Stomach smooth muscle (tissue), 2 donors: Measurements from ENCODE around the gene RAET1G.
"Not testable (repeated sequence)": the region's sequence is repeated elsewhere in the genome, so short reads cannot be mapped to it uniquely, and the experiment has no call there.

Experiments used
- H3K27ac ChIP-seq: one replicate; pipeline ENCODE4 v1.7.0; 2013; ENCODE audit warnings: mild to moderate bottlenecking, low read length, inconsistent platforms
- H3K27me3 ChIP-seq, 2 donors: one replicate each; pipeline ENCODE4 v1.7.0; 2013; ENCODE audit warnings: low read length in 2 of 2; ENCODE audit not compliant: insufficient read depth in 2 of 2, control insufficient read depth in 1 of 2
- H3K36me3 ChIP-seq, 2 donors: one replicate each; pipeline ENCODE4 v1.7.0; 2013; ENCODE audit warnings: low read length in 2 of 2; ENCODE audit not compliant: control insufficient read depth in 2 of 2, insufficient read depth in 2 of 2
- H3K4me1 ChIP-seq: one replicate; pipeline ENCODE4 v1.7.0; 2013; ENCODE audit warnings: low read length; ENCODE audit not compliant: control insufficient read depth, insufficient read depth
- H3K4me3 ChIP-seq, 2 donors: one replicate each; pipeline ENCODE4 v1.7.0; 2013; ENCODE audit warnings: low read length in 2 of 2
- H3K9ac ChIP-seq, 2 donors: one replicate each; pipeline ENCODE4 v1.7.0; 2013; ENCODE audit warnings: low read length in 2 of 2, mild to moderate bottlenecking in 1 of 2
- H3K9me3 ChIP-seq, 2 donors: one replicate each; pipeline ENCODE4 v1.7.0; 2013; ENCODE audit warnings: low read length in 2 of 2; ENCODE audit not compliant: control insufficient read depth in 2 of 2
- donor health status: healthy.
- donor health status: Pancreatic carcinoma.

The RAET1G gene, protein sequence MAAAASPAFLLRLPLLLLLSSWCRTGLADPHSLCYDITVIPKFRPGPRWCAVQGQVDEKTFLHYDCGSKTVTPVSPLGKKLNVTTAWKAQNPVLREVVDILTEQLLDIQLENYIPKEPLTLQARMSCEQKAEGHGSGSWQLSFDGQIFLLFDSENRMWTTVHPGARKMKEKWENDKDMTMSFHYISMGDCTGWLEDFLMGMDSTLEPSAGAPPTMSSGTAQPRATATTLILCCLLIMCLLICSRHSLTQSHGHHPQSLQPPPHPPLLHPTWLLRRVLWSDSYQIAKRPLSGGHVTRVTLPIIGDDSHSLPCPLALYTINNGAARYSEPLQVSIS

DNA sequence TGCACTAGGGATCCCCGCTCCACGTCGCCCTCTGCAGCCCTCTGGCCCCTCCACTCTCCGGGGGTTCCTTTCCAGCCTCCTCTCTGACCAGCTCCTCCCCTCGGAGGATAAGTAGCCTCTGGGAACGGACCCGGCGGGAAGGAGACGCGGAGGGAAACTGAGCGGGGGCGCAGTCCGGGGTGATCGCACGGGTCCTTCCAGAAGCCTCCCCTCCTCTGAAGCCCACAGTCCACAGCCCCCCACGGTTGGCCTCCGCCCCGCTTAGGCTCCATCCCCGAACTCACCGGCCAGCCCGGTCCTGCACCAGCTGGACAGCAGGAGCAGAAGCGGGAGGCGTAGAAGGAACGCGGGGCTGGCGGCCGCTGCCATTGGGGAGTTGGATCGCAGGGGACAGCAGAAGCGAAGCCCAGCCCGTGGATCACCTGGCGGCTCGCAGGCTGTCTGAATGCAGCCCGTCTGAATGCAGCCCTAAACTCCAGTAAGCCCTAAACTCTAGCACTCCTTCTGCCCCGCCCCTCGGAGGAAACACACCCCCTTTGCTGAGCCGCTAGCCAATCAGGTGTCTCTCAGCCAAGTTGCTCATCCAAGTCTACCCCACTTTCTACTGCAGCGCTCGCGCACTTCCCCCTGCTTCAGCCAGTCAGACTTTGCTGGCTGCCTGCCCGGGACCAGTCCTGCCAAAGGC is at the start of gene RAET1G:
RAET1G (minus strand) TSS at position 480 of the 685 bp plus-strand sequence; CDS start at position 369, 111 bp downstream.
- Histone ChIP-seq H3K27ac (no peak within 1 kb of the TSS), H3K9me3 (no peaks in the 10 kb centered on the region), H3K27me3 (no peaks in the 10 kb centered on the region), H3K4me3 (peak within 1 kb of the TSS; percentile 75 to 80), H3K9ac (peak within 1 kb of the TSS; percentile 22 to 55), H3K4me1 (peaks cover 27% of the 10 kb centered on the region), H3K36me3 (no peaks in the 10 kb centered on the region)

DNA sequence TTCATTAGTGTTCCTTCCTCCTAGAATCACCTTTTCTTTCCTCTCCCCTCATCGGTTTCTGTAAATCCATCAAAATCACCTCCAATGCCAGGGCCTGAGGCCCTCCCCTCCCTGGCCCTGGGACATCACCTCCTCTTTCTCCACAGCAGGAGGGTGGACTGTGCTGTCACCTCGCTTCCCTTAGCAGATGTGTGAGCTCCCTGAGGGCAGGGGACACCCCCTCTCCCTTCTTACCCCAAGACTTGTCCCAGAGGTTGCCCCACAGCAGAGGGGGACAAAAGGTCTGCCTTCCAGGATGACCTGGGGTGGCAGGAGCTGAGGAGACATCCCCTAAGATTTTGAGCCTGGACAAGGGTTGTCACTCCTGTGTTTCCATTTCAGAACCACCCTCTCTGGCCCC is 46.7 kb upstream of the RAET1G start:
- peaks cover 30 to 46% of the 10 kb centered on the region in 2 donors for H3K27me3 ChIP-seq
- H3K9me3 ChIP-seq: no peaks in the 10 kb centered on the region
- H3K27ac ChIP-seq: no peak overlapping the region
- no peak overlapping the region for H3K9ac ChIP-seq
- peaks cover 8% of the 10 kb centered on the region for H3K4me1 ChIP-seq
- no peak overlapping the region for H3K4me3 ChIP-seq
- no peaks in the 10 kb centered on the region for H3K36me3 ChIP-seq

DNA sequence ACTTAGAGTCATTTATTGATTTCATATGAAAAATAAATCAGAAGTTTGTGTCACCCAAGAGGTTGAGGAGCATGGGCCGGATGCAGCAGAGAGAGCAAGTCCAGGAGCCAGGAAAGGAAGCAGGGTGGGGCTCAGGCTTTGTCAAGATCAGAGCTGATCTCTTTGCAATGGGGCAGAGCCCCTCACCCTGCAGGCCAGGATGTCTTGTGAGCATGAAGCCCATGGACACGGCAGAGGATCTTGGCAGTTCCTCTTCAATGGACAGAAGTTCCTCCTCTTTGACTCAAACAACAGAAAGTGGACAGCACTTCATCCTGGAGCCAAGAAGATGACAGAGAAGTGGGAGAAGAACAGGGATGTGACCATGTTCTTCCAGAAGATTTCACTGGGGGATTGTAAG is 46.0 kb upstream of the RAET1G start:
- Histone ChIP-seq H3K27me3 (peaks cover 34 to 47% of the 10 kb centered on the region in 2 donors), H3K4me1 (peaks cover 15% of the 10 kb centered on the region)
- not testable (repeated sequence) for H3K9ac ChIP-seq, H3K27ac ChIP-seq, H3K36me3 ChIP-seq, H3K4me3 ChIP-seq, H3K9me3 ChIP-seq

DNA sequence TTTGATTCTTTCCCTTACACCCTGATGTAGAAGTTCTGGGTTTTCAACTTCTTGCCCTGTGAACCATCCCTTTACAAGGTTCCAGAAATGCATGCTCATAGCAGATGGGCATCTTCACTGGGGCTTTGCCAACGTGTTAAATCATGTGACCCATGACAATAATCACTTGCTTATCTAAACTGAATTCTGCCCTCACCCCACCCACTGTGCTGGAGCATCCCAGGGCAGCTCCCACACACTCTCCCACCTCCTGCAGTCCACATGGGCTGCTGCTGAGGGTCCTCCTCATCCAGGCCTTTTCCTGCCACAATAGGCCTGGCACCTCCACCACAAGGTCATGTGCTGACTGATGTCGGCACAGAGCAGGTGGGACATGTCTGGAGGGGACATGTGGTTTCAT is 45.1 kb upstream of the RAET1G start:
- Histone ChIP-seq H3K27me3 (peaks cover 40 to 52% of the 10 kb centered on the region in 2 donors), H3K4me1 (peaks cover 18% of the 10 kb centered on the region)
- not testable (repeated sequence) for H3K9ac ChIP-seq, H3K36me3 ChIP-seq, H3K27ac ChIP-seq, H3K4me3 ChIP-seq, H3K9me3 ChIP-seq

DNA sequence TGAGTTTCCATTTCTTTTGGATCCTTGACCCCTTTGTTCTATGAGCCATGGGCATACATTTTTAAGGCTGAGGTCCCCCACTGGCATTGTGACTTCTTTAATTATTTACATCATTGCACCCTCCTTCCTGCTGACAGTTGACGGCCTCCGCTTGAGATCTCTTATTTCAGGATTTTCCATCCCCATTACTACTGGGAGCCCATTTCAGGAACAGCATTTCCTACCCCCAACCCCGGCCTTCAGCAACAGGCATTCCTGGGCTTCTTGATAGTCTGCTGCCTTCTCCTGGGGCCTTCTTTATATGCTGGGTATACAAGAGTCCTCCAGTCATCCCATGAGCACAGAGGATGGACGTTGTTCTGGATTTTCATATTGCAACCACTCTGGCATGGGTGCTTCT is 44.7 kb upstream of the RAET1G start:
- peaks cover 43 to 56% of the 10 kb centered on the region in 2 donors for H3K27me3 ChIP-seq
- peaks cover 18% of the 10 kb centered on the region for H3K4me1 ChIP-seq
- no peak overlapping the region for H3K4me3 ChIP-seq
- no peaks in the 10 kb centered on the region for H3K36me3 ChIP-seq
- no peak overlapping the region for H3K9ac ChIP-seq
- H3K27ac ChIP-seq: no peak overlapping the region
- no peaks in the 10 kb centered on the region for H3K9me3 ChIP-seq

DNA sequence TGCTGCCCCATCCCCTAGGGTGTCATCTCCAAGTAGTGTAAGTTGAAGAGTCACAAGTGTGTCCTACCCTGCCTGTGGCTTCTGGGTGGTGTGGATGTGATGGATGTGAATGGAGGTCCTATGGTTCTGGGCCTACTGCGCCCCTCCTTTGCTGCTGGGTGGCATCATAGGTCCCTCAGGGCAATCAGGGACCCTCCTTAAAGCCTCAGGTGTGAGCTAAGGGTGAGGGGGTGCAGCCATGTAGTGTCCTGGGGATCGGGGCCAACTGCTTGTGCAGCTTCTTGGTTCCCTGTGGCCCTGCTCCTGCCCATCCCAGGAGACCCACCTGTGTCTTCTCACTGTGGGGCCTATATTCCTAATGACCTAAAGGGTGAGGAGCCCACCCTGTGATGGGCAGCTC is 43.4 kb upstream of the RAET1G start:
- Histone ChIP-seq H3K27me3 (peaks cover 42 to 67% of the 10 kb centered on the region in 2 donors), H3K4me1 (peaks cover 18% of the 10 kb centered on the region)
- H3K27ac ChIP-seq, H3K36me3 ChIP-seq, H3K9ac ChIP-seq, H3K4me3 ChIP-seq, H3K9me3 ChIP-seq: not testable (repeated sequence)

DNA sequence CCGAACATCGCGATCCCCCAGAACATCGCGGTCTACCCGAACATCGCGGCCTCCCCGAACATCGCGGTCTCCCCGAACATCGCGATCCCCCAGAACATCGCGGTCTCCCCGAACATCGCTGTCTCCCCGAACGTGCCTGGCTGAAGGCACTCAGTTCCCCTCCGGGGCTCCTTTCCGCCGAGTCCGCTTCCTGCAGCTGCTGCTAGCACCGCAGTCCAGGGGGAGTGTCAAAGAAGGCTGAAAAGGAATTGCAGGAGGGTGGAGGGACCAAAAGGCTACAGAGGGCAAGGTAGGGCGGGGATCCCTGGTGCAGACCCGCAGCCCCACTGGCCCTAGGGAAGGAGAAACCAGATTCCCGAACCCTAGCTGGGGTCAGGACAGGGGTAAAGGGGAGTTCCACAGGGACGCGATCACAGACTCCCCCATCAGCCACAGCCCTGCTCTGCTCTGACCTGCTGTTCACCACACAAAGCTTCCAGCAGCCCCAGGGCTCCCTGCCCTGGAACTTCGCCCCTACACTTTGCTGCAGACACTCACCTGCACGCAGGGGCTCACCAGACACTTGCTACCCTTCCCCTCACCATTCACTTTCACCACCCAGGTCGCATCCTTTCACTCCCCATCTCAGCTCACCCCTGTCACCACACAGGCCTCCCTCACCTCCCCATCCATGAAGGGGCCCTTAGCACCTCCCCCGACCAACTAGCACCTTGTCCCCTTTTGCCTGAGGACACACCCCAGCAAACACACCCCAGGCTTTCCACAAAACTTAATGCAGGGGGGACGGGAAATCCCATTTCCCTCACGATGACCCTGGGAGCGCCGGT is 42.5 kb upstream of the RAET1G start:
- Histone ChIP-seq H3K36me3 (no peaks in the 10 kb centered on the region), H3K9me3 (no peaks in the 10 kb centered on the region), H3K27ac (no peak overlapping the region), H3K4me3 (peak overlapping the region; percentile 45 to 68), H3K9ac (no peak overlapping the region), H3K27me3 (peaks cover 44 to 68% of the 10 kb centered on the region in 2 donors), H3K4me1 (peaks cover 18% of the 10 kb centered on the region)

DNA sequence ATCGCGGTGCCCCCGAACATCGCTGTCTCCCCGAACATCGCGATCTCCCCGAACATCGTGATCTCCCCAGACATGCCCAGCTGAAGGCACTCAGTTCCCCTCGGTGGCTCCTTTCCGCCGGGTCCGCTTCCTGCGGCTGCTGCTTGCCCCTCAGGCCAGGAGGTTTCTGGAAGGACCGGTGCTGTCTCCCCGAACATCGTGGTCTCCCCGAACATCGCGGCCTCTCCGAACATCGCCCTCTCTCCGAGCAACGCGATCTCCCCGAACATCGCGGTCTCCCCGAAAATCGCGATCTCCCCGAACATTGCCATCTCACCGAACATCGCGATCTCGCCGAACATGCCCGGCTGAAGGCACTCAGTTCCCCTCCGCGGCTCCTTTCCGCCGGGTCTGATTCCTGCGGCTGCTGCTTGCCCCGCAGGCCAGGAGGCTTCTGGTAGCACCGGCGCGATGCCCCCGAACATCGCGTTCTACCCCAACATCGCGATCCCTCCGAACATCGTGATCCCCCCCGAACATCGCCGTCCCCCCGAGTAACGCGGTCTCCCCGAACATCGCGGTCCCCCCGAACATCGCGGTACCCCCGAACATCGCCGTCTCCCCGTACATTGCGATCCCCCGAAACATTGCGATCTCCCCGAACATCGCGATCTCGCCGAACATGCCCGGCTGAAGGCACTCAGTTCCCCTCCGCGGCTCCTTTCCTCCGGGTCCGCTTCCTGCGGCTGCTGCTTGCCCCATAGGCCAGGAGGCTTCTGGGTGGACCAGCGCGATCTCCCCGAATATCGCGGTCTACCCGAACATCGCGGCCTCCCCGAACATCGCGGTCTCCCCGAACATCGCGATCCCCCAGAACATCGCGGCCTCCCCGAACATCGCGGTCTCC is 41.6 kb upstream of the RAET1G start:
- Histone ChIP-seq H3K9ac (no peak overlapping the region), H3K4me3 (peak overlapping the region; percentile 45 to 68), H3K9me3 (no peaks in the 10 kb centered on the region)

DNA sequence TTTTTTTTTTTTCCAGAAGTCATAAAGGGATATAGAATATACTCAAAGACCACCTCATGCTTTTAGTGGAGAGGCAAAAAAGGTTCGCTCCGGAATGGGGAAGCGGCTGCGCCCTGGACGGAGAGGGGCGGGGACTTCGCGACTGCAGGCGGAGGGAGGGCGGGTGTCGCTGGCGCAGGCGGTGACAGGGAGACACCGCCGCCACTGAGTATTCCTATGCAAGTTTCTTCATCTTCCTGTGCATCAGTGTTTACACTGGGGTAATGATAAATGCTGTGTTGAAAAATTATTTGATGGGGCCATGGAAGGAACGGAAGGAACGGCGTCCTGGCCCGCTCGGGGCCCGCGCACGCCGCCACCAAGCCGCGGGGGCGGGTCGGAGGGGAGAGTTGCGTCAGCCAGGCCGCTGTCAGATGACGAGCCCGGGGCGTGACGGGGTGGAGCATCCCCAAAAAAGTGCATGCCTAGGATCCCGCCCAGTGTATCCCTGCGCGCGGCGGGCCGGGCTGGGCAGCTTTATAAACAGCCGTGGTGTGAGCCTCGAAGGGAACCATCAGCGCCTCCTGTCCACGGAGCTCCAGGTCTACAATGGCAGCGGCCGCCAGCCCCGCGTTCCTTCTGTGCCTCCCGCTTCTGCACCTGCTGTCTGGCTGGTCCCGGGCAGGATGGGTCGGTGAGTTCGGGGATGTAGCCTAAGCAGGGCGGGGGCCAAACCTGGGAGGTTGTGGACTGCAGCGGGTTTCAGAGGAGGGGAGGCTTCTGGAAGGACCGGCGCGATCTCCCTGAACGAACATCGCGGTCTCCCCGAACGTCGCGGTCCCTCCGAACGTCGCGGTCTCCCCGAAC is 40.8 kb upstream of the RAET1G start, which contains the start of gene ULBP1:
ULBP1 (plus strand) TSS at position 482 of the 846 bp plus-strand sequence; CDS start at position 589, 107 bp downstream.
- Histone ChIP-seq H3K27ac (no peak within 1 kb of the TSS), H3K27me3 (peaks cover 47 to 59% of the 10 kb centered on the region in 2 donors), H3K4me3 (peak within 1 kb of the TSS; percentile 45 to 68), H3K9ac (no peak within 1 kb of the TSS), H3K36me3 (no peaks in the 10 kb centered on the region), H3K4me1 (peaks cover 18% of the 10 kb centered on the region), H3K9me3 (no peaks in the 10 kb centered on the region)

More for the DNA sequence above, 41.6 kb upstream of the RAET1G start:
- H3K27me3 ChIP-seq: peaks cover 43 to 63% of the 10 kb centered on the region in 2 donors
- H3K27ac ChIP-seq: no peak overlapping the region
- peaks cover 18% of the 10 kb centered on the region for H3K4me1 ChIP-seq
- no peaks in the 10 kb centered on the region for H3K36me3 ChIP-seq
